SK-N-SH (cell line): Measurements from ENCODE around the gene ELOVL2. TPM values are rescaled to one million over a fixed set of nuclear protein-coding genes. Genes with fewer than 3 reads are reported as not detected.

Source experiments
- CTCF ChIA-PET: fragments of 300-600, 350-600 bp; formaldehyde crosslinking; extraction: SDS; loops from one replicate; lab custom pipeline; 2021; lab: Yijun Ruan, JAX
- POLR2A ChIA-PET: fragments of 350-600 bp; sonication (Branson Sonifier 250); formaldehyde crosslinking; extraction: SDS; loops from one replicate; lab custom pipeline; 2020; ENCODE audit warnings: antibody characterized with exemption, inconsistent platforms; lab: Yijun Ruan, JAX
- DNase-seq: peaks from one replicate; pipeline ENCODE4 v3.0.0; 2012
- H2AFZ ChIP-seq: fragments of 200-600 bp; sonication (generic); 2 replicates; pipeline ENCODE4 v1.8.1; 2016; ENCODE audit warnings: antibody characterized with exemption, mild to moderate bottlenecking, low read depth
- H3F3A ChIP-seq: fragments of 200-600 bp; sonication (generic); replicated peaks from 2 replicates; pipeline ENCODE3; 2016; ENCODE audit warnings: antibody characterized with exemption, mild to moderate bottlenecking; ENCODE audit not compliant: insufficient read depth
- H3K27ac ChIP-seq, 2 experiments: fragments of 200-500 bp in 1 of 2; fragments of 200-600 bp in 1 of 2; sonication (Bioruptor generic) in 1 of 2; sonication (generic), shearing (Covaris generic) in 1 of 2; 2 replicates each; pipeline versions ENCODE4 v1.5.1 to v1.6.1; 2014 to 2016; ENCODE audit warnings: low read depth in 2 of 2, inconsistent platforms in 1 of 2, low read length in 1 of 2, mild to moderate bottlenecking in 1 of 2, mixed read lengths in 1 of 2
- H3K27me3 ChIP-seq: fragments of 200-600 bp; sonication (generic), shearing (Covaris generic); 2 replicates; pipeline ENCODE4 v1.6.1; 2016; ENCODE audit warnings: mixed run types; ENCODE audit not compliant: insufficient read depth
- H3K36me3 ChIP-seq, 2 experiments: fragments of 200-500 bp in 1 of 2; fragments of 200-600 bp in 1 of 2; sonication (Bioruptor generic) in 1 of 2; sonication (generic) in 1 of 2; replicated peaks in 1 of 2; 2 replicates each; pipeline versions ENCODE3 to v1.5.1; 2014 to 2016; ENCODE audit warnings: low read length in 1 of 2, mild to moderate bottlenecking in 1 of 2; ENCODE audit not compliant: insufficient read depth in 2 of 2, control insufficient read depth in 1 of 2
- H3K4me1 ChIP-seq, 2 experiments: fragments of 200-500 bp in 1 of 2; fragments of 200-600 bp in 1 of 2; sonication (Bioruptor generic) in 1 of 2; sonication (generic), shearing (Covaris generic) in 1 of 2; 2 replicates each; pipeline versions ENCODE4 v1.5.1 to v1.6.1; 2014 to 2016; ENCODE audit warnings: low read depth in 1 of 2, low read length in 1 of 2, mixed run types in 1 of 2; ENCODE audit not compliant: insufficient read depth in 2 of 2, control insufficient read depth in 1 of 2
- H3K4me2 ChIP-seq: fragments of 200-600 bp; sonication (generic), shearing (Covaris generic); 2 replicates; pipeline ENCODE4 v1.6.1; 2017; ENCODE audit warnings: mixed run types
- H3K4me3 ChIP-seq, 2 experiments: fragments of 200-500 bp in 1 of 2; fragments of 200-600 bp in 1 of 2; sonication (Bioruptor generic) in 1 of 2; sonication (generic), shearing (Covaris generic) in 1 of 2; 2 replicates each; pipeline versions ENCODE4 v1.5.1 to v1.8.1; 2014 to 2016; ENCODE audit warnings: low read depth in 2 of 2, inconsistent platforms in 1 of 2, low read length in 1 of 2, mild to moderate bottlenecking in 1 of 2, mixed read lengths in 1 of 2, moderate library complexity in 1 of 2
- H3K79me2 ChIP-seq: fragments of 200-600 bp; sonication (generic); 2 replicates; pipeline ENCODE4 v1.8.1; 2017; ENCODE audit warnings: mild to moderate bottlenecking; ENCODE audit not compliant: insufficient read depth
- H3K9ac ChIP-seq: fragments of 200-600 bp; sonication (generic); 2 replicates; pipeline ENCODE4 v1.6.1; 2017; ENCODE audit warnings: mixed run types
- H3K9me2 ChIP-seq: fragments of 200-600 bp; sonication (generic); 2 replicates; pipeline ENCODE4 v1.6.1; 2017; ENCODE audit warnings: mixed run types
- H3K9me3 ChIP-seq: fragments of 200-600 bp; sonication (generic); 2 replicates; pipeline ENCODE4 v1.6.1; 2017; ENCODE audit warnings: mixed run types, mild to moderate bottlenecking, moderate library complexity
- H4K20me1 ChIP-seq: fragments of 200-600 bp; sonication (generic); 2 replicates; pipeline ENCODE4 v1.6.1; 2017; ENCODE audit warnings: mild to moderate bottlenecking, mixed run types; ENCODE audit not compliant: insufficient read depth
- CTCF ChIP-seq: fragments of 200-600 bp; sonication (generic); IDR thresholded peaks from 2 replicates; pipeline ENCODE4 v1.6.1; 2017; ENCODE audit warnings: antibody characterized with exemption, mild to moderate bottlenecking, moderate library complexity
- ELF1 ChIP-seq: IDR thresholded peaks from 2 replicates; pipeline ENCODE4 v1.4.0; 2012
- EP300 ChIP-seq, 2 experiments: IDR thresholded peaks; 2 replicates each; pipeline versions ENCODE4 v1.4.0 to v1.6.1; 2012; ENCODE audit warnings: borderline replicate concordance in 1 of 2, low read depth in 1 of 2, low read length in 1 of 2
- EZH2phosphoT487 ChIP-seq: fragments of 200-600 bp; sonication (generic); IDR thresholded peaks from 2 replicates; pipeline ENCODE4 v1.6.1; 2017; ENCODE audit warnings: low read depth, mixed run types, mild to moderate bottlenecking, antibody characterized with exemption, moderate library complexity, borderline replicate concordance
- FOSL2 ChIP-seq: IDR thresholded peaks from 2 replicates; pipeline ENCODE4 v1.4.0; 2012; ENCODE audit warnings: low read depth, mild to moderate bottlenecking, moderate library complexity, borderline replicate concordance
- GABPA ChIP-seq: IDR thresholded peaks from 2 replicates; pipeline ENCODE4 v1.4.0; 2012; ENCODE audit warnings: low read depth, mild to moderate bottlenecking
- GATA2 ChIP-seq: sonication (generic); formaldehyde crosslinking; IDR thresholded peaks from 2 replicates; pipeline ENCODE4 v1.5.0; 2020; ENCODE audit warnings: mild to moderate bottlenecking, missing genetic modification reagents
- RFX5 ChIP-seq: IDR thresholded peaks from 2 replicates; pipeline ENCODE4 v1.6.1; 2012; ENCODE audit warnings: mild to moderate bottlenecking, improper control_type of control experiment, low read length
- TEAD4 ChIP-seq: IDR thresholded peaks from 2 replicates; pipeline ENCODE4 v1.4.0; 2012; ENCODE audit warnings: mild to moderate bottlenecking, borderline replicate concordance; ENCODE audit not compliant: insufficient read depth
- USF1 ChIP-seq: IDR thresholded peaks from 2 replicates; pipeline ENCODE4 v1.4.0; 2012; ENCODE audit warnings: low read depth, borderline replicate concordance
- USF2 ChIP-seq: fragments of 150-350 bp; IDR thresholded peaks from 2 replicates; pipeline ENCODE4 v1.6.1; 2017; ENCODE audit warnings: antibody characterized with exemption, low read length, low read depth, borderline replicate concordance
- YY1 ChIP-seq: IDR thresholded peaks from 2 replicates; pipeline ENCODE4 v1.4.0; 2012; ENCODE audit warnings: low read depth, mild to moderate bottlenecking
- WGBS: methylation state at CpG from one replicate; pipeline ENCODE4 v1.1.6; 2017; ENCODE audit warnings: low lambda C conversion rate; 5-methylcytosine and 5-hydroxymethylcytosine counted together
- polyA plus RNA-seq, 3 experiments: library from polyadenylated mRNA; depleted of rRNA; stranded (reverse); fragments of >200 nt; gene quantifications; 2 replicates each; pipeline ENCODE4 v1.2.3, GENCODE V29; 2012
- TF ChIP-seq, protein P1 (sequence below): IDR thresholded peaks from 2 replicates; pipeline ENCODE4 v1.4.0; 2012; ENCODE audit warnings: low read depth, borderline replicate concordance

ELOVL2 gene
- polyA plus RNA-seq, 1 of the 3 experiments (the other 2 are of a cell fraction) = 0.39 TPM

DNA sequence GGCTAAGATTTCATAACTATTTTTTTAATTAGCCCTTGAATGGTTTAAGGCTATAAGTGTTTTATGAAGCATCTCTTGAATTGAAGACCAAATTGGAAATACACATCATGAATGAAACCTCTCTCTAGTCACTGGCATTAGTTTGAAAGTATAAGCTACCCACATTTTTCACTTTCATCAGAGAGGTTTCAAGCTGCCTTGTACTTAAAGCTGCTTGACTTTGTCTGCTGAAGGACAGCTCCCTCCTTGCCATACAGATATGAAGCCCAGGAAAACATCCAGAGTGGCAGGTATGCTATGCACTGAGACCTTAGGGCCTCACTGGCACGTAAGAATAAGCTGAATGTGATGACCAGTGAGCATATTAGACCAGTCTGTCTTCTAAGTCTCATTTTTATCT lies 62.7 kb downstream of the ELOVL2 start:
- no peaks in the 10 kb centered on the region for H3K27me3 ChIP-seq
- H3K9me3 ChIP-seq = no peaks in the 10 kb centered on the region
- H3K36me3 ChIP-seq = no peaks in the 10 kb centered on the region
- no peaks in the 10 kb centered on the region for H3K4me1 ChIP-seq
- DNase-seq = no peak
- POLR2A ChIA-PET = no interaction called here
- H3K4me3 ChIP-seq = no peak overlapping the region
- 77% methylated on average over 1 of the region's 1 CpG for WGBS
- no peaks in the 10 kb centered on the region for H3K79me2 ChIP-seq
- no peak overlapping the region for H2AFZ ChIP-seq
- no peaks in the 10 kb centered on the region for H4K20me1 ChIP-seq
- no peak overlapping the region for H3K4me2 ChIP-seq
- no peak overlapping the region for H3K9ac ChIP-seq
- no peak overlapping the region for H3K27ac ChIP-seq
- H3K9me2 ChIP-seq = no peaks in the 10 kb centered on the region
- TF ChIP-seq USF2 (no peak), ELF1 (no peak), EZH2phosphoT487 (no peak), RFX5 (no peak), GABPA (no peak), USF1 (no peak), FOSL2 (no peak), EP300 (IDR thresholded peaks at IDR 0.05; ENCODE audit: borderline replicate concordance in 1 of 2, low read depth in 1 of 2, low read length in 1 of 2) (no peak), GATA2 (CRISPR knock-in tag) (no peak), CTCF (no peak)
- CTCF ChIA-PET = interaction anchor here (0.8 to 1.0 kb wide), 2 partner anchors 9 to 87 kb away, joined by 4 read pairs; no protein-coding TSS in a partner anchor
- no peaks in the 10 kb centered on the region for H3F3A ChIP-seq

DNA sequence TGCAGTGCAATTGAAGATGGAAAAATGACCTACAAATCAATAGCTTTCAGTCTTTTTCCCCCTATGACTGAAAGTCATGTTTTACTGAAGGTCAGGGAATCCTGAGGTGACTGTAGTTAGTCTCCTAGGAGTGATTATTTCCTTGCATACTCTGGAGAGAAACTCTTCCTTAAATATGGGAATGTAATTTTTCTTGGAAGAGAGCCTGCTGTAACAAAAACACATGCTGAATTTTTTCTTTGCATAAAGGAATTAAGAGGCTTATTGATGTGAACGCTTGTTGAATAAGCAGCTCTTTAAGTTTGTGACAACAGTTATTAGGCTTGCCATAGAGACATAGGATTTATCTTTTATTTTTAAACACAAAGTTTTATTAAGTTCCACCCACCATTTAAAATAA lies 64.5 kb downstream of the ELOVL2 start:
- Histone ChIP-seq H3K9me2 (no peaks in the 10 kb centered on the region), H3K4me2 (no peak overlapping the region), H2AFZ (no peak overlapping the region), H3K9me3 (no peaks in the 10 kb centered on the region), H3F3A (no peaks in the 10 kb centered on the region), H3K27me3 (no peaks in the 10 kb centered on the region), H3K27ac (no peak overlapping the region), H3K4me3 (no peak overlapping the region), H3K4me1 (no peaks in the 10 kb centered on the region), H3K79me2 (no peaks in the 10 kb centered on the region), H4K20me1 (no peaks in the 10 kb centered on the region), H3K36me3 (no peaks in the 10 kb centered on the region), H3K9ac (no peak overlapping the region)
- no peak for TF ChIP-seq FOSL2
- TF ChIP-seq EZH2phosphoT487 = no peak
- TF ChIP-seq, protein P1, sequence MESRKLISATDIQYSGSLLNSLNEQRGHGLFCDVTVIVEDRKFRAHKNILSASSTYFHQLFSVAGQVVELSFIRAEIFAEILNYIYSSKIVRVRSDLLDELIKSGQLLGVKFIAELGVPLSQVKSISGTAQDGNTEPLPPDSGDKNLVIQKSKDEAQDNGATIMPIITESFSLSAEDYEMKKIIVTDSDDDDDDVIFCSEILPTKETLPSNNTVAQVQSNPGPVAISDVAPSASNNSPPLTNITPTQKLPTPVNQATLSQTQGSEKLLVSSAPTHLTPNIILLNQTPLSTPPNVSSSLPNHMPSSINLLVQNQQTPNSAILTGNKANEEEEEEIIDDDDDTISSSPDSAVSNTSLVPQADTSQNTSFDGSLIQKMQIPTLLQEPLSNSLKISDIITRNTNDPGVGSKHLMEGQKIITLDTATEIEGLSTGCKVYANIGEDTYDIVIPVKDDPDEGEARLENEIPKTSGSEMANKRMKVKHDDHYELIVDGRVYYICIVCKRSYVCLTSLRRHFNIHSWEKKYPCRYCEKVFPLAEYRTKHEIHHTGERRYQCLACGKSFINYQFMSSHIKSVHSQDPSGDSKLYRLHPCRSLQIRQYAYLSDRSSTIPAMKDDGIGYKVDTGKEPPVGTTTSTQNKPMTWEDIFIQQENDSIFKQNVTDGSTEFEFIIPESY = no peak
- no peak for TF ChIP-seq YY1
- no peak for TF ChIP-seq TEAD4
- POLR2A ChIA-PET = no interaction called here
- no peak for DNase-seq
- WGBS = 96% methylated on average over 1 of the region's 1 CpG
- CTCF ChIA-PET = no interaction called here
